ENCODE results near the gene CCDC93.

CCDC93 gene

DNA sequence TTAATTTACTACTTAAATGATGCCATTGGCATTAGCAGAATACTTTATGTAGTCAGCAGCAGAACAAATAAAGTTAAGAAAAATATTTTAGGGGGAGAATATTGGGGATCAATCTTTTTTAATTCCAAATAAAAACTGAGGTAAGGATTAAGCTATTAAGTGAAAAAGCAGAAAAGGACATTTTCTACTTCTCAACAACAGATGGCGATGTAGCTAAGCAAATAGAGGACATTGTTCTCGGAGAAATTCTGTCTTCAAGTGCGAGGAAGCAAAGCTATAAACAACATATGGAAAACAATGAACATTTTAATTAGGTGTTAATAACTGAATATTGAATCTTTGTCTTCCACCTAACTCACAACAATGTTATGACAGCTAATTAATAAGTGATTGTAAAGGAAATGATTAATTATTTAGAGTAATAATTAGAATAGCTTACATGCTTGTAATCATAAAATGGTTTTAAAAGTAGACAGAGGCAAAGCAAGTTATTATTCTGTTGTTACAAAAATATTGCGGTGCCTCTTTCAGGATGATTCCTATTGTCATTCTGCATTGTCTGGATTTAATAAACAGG, 32.9 kb upstream of the CCDC93 start:
- Histone ChIP-seq H3K9me3 (ENCODE audit: control insufficient read depth in 1 of 2, low read length in 2 of 2) (no peaks in the 10 kb centered on the region), H3K4me3 (ENCODE audit: low read depth in 1 of 2, low read length in 2 of 2) (no peak overlapping the region), H3K9ac (ENCODE audit: low read depth in 1 of 2, low read length in 2 of 2) (no peak overlapping the region), H3K36me3 (ENCODE audit: control insufficient read depth in 1 of 2, insufficient read depth in 2 of 2, low read length in 2 of 2) (no peaks in the 10 kb centered on the region), H3K27ac (ENCODE audit: low read depth, low read length) (no peak overlapping the region), H3K27me3 (ENCODE audit: control insufficient read depth in 1 of 2, insufficient read depth in 2 of 2, low read length in 2 of 2) (peaks cover 0 to 6% of the 10 kb centered on the region in 2 donors), H3K4me1 (ENCODE audit: control insufficient read depth in 1 of 2, insufficient read depth in 2 of 2, low read length in 2 of 2) (peaks cover 0 to 8% of the 10 kb centered on the region in 2 donors)

DNA sequence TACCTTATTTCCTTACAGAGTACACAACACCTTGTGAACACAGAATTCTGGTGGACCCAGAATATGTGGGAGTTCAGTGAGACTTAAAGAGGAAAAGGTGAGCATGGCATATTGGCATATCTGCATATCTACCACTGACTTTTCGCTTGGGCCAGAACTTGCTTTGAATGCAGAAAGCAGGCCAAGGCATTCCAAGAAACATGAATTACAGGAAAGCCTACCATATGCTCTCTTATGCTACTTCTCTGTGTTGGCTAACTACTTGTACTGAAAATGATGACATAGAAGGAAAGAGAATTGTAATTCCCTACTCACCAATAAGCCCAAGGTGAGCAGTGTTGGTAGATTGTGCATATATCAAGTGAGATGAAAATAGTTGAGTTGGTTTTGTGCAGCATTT, 31.4 kb upstream of the CCDC93 start:
- H3K27ac ChIP-seq (ENCODE audit: low read depth, low read length): no peak overlapping the region
- peaks cover 9% of the 10 kb centered on the region in 2 donors for H3K27me3 ChIP-seq (ENCODE audit: control insufficient read depth in 1 of 2, insufficient read depth in 2 of 2, low read length in 2 of 2)
- no peaks in the 10 kb centered on the region for H3K36me3 ChIP-seq (ENCODE audit: control insufficient read depth in 1 of 2, insufficient read depth in 2 of 2, low read length in 2 of 2)
- H3K9me3 ChIP-seq (ENCODE audit: control insufficient read depth in 1 of 2, low read length in 2 of 2): no peaks in the 10 kb centered on the region
- no peak overlapping the region for H3K9ac ChIP-seq (ENCODE audit: low read depth in 1 of 2, low read length in 2 of 2)
- no peak overlapping the region for H3K4me3 ChIP-seq (ENCODE audit: low read depth in 1 of 2, low read length in 2 of 2)
- peaks cover 0 to 8% of the 10 kb centered on the region in 2 donors for H3K4me1 ChIP-seq (ENCODE audit: control insufficient read depth in 1 of 2, insufficient read depth in 2 of 2, low read length in 2 of 2)

DNA sequence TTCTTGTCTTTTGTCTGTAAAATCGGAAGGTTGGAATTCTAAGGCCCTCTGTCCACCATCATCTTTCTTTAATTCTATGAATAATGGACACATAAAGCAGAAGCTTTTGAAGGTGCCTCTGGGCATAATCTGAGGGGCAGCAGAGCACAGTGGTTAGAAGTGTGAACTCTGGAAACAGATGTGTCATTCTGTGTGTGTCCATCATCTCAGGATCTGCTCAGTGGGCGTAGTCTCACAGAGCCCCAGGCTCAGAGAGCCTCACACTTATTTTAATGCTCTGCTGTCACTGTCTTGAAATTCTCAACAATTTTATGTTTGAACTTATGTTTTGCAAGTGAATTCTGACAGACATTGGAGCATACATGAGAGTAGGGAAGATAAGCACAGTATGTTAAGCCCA, 31.0 kb upstream of the CCDC93 start:
- Histone ChIP-seq H3K36me3 (ENCODE audit: control insufficient read depth in 1 of 2, insufficient read depth in 2 of 2, low read length in 2 of 2) (no peaks in the 10 kb centered on the region), H3K27me3 (ENCODE audit: control insufficient read depth in 1 of 2, insufficient read depth in 2 of 2, low read length in 2 of 2) (peaks cover 9% of the 10 kb centered on the region in 2 donors), H3K27ac (ENCODE audit: low read depth, low read length) (no peak overlapping the region), H3K4me1 (ENCODE audit: control insufficient read depth in 1 of 2, insufficient read depth in 2 of 2, low read length in 2 of 2) (peaks cover 0 to 8% of the 10 kb centered on the region in 2 donors), H3K4me3 (ENCODE audit: low read depth in 1 of 2, low read length in 2 of 2) (no peak overlapping the region), H3K9me3 (ENCODE audit: control insufficient read depth in 1 of 2, low read length in 2 of 2) (no peaks in the 10 kb centered on the region), H3K9ac (ENCODE audit: low read depth in 1 of 2, low read length in 2 of 2) (no peak overlapping the region)

DNA sequence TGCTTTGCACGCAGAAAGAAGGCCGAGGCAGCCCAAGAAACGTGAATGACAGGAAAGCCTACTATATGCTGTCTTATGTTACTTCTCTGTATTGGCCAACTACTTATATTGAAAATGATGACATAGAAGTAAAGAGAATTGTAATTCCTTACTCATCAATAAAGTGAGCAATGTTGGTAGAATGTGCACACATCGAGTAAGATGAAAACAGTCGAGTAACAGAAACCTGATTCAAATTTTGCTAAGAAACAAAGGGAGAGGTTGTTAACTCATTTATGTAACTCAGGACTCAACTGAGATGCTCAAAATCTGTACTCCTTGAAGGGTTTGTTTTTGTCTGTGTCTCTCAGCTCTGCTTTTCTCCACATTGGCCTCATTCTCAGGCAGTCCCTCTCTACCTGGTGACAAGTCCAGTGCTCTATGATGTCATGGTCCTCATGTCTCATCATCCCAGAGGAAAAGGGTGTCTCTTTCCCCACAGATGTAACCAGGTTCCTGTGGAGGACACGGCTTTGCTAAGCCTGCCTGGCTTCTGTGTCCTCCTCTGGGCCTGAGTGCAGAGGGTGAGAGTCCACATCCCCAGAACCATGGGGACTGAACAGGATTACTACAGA, 30.3 kb upstream of the CCDC93 start:
- Histone ChIP-seq H3K27ac (ENCODE audit: low read depth, low read length) (no peak overlapping the region), H3K9ac (ENCODE audit: low read depth in 1 of 2, low read length in 2 of 2) (no peak overlapping the region), H3K9me3 (ENCODE audit: control insufficient read depth in 1 of 2, low read length in 2 of 2) (no peaks in the 10 kb centered on the region), H3K27me3 (ENCODE audit: control insufficient read depth in 1 of 2, insufficient read depth in 2 of 2, low read length in 2 of 2) (peaks cover 9% of the 10 kb centered on the region in 2 donors), H3K4me1 (ENCODE audit: control insufficient read depth in 1 of 2, insufficient read depth in 2 of 2, low read length in 2 of 2) (peaks cover 0 to 8% of the 10 kb centered on the region in 2 donors), H3K4me3 (ENCODE audit: low read depth in 1 of 2, low read length in 2 of 2) (no peak overlapping the region), H3K36me3 (ENCODE audit: control insufficient read depth in 1 of 2, insufficient read depth in 2 of 2, low read length in 2 of 2) (no peaks in the 10 kb centered on the region)

DNA sequence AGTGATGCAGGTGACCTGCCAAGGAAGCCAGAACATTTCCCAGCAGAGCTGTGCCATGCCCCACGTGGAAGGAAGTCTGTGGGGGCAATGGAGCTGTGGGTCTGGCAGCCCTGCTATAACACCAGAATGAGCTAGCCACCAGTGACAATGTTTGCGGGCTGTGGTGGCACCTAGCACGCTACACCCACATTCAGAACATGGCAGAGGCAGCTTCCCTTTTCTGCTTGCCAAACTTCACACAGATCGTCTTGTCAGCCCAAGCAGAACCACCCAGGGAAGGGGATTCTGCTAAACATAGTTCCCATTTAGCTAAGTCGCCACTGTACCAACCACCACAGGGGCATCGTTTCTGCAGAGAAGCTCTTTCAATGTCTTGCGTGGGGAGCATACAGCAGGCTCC, 27.0 kb upstream of the CCDC93 start:
- no peaks in the 10 kb centered on the region for H3K4me1 ChIP-seq (ENCODE audit: control insufficient read depth in 1 of 2, insufficient read depth in 2 of 2, low read length in 2 of 2)

DNA sequence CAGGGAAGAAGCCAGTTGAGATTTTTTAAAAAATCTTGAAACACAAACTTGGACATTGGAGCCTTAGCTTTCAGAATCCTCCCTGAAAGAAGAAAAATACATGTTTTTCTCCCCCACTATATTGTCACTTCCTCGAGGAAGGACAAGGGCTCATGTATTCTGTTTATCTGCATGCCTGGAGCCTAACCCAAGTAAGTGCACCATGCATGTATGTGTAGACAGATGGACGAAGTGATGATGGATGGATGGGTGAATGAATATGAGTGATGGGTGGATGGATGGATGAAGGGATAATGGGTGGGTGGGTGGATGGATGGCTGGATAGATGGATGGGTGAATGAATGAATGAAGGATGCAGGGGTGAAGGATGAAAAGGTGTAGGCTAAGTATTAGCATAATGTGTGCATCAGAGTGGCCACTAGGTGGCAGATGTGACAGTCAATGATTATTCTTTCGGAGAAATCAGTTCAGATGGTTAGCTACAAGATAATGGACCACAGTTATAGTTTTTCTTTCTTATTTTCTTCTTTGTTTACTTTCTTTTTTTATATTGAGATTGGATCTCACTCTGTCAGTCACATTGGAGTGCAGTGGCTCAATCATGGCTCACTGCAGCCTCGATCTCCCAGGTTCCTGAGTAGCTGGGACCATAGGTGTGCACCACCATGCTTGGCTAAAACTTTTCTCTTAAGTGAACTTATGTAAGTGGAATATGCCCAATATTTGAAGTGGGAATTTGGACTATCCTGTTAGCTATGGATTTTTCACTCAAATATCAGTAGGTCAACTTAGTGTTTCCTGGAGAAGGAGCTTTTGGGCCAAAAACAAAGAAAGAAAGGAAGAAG, 18.5 kb upstream of the CCDC93 start:
- Histone ChIP-seq H3K4me3 (ENCODE audit: low read depth in 1 of 2, low read length in 2 of 2) (no peak overlapping the region), H3K36me3 (ENCODE audit: control insufficient read depth in 1 of 2, insufficient read depth in 2 of 2, low read length in 2 of 2) (no peaks in the 10 kb centered on the region), H3K9me3 (ENCODE audit: control insufficient read depth in 1 of 2, low read length in 2 of 2) (no peaks in the 10 kb centered on the region), H3K4me1 (ENCODE audit: control insufficient read depth in 1 of 2, insufficient read depth in 2 of 2, low read length in 2 of 2) (no peaks in the 10 kb centered on the region), H3K27ac (ENCODE audit: low read depth, low read length) (no peak overlapping the region), H3K9ac (ENCODE audit: low read depth in 1 of 2, low read length in 2 of 2) (no peak overlapping the region), H3K27me3 (ENCODE audit: control insufficient read depth in 1 of 2, insufficient read depth in 2 of 2, low read length in 2 of 2) (peaks cover 7 to 9% of the 10 kb centered on the region in 2 donors)

More for the DNA sequence above, 27.0 kb upstream of the CCDC93 start:
- H3K4me3 ChIP-seq (ENCODE audit: low read depth in 1 of 2, low read length in 2 of 2): no peak overlapping the region
- no peak overlapping the region for H3K27ac ChIP-seq (ENCODE audit: low read depth, low read length)
- no peaks in the 10 kb centered on the region for H3K9me3 ChIP-seq (ENCODE audit: control insufficient read depth in 1 of 2, low read length in 2 of 2)
- no peak overlapping the region for H3K9ac ChIP-seq (ENCODE audit: low read depth in 1 of 2, low read length in 2 of 2)
- H3K36me3 ChIP-seq (ENCODE audit: control insufficient read depth in 1 of 2, insufficient read depth in 2 of 2, low read length in 2 of 2): no peaks in the 10 kb centered on the region
- H3K27me3 ChIP-seq (ENCODE audit: control insufficient read depth in 1 of 2, insufficient read depth in 2 of 2, low read length in 2 of 2): peaks cover 9 to 13% of the 10 kb centered on the region in 2 donors

DNA sequence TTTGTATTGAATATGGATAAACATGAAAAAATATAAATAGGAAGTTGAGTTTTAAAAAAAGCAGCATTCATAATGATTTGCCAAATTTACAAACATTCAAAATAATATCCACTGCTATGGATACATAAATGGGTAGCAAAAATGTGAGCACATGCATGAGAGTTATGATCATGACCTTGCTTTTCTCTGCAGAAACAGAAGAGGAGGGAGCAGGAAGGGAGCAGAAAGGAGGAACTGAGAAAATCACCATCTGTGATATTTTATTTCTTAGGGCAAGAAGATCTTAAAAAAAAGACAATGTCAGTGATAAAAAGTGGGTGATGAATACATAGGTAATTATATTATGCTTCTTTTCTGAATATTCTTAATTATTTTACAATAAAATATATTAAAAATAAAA, 17.7 kb upstream of the CCDC93 start:
- H3K9ac ChIP-seq (ENCODE audit: low read depth in 1 of 2, low read length in 2 of 2): no peak overlapping the region
- no peak overlapping the region for H3K27ac ChIP-seq (ENCODE audit: low read depth, low read length)

DNA sequence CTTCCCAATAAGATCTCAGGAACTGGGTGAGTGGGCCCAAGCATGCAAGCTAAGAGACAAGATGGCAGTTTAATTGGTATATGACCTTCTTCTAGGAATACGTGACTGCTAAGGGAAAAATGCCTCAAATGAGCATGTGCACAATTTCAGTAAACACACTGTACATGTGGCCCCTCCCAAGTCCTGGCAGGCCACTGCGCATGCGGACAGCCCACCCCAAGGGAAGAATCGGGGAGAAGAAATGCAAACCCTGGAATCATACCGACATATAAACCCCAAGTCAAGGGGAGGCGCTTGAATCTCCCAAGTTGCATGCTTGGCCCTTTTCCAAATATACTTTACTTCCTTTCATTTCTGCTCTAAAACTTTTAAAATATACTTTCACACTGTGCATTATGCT, 15.2 kb upstream of the CCDC93 start:
- Histone ChIP-seq H3K4me3 (ENCODE audit: low read depth in 1 of 2, low read length in 2 of 2) (no peak overlapping the region), H3K27ac (ENCODE audit: low read depth, low read length) (no peak overlapping the region), H3K36me3 (ENCODE audit: control insufficient read depth in 1 of 2, insufficient read depth in 2 of 2, low read length in 2 of 2) (no peaks in the 10 kb centered on the region), H3K9ac (ENCODE audit: low read depth in 1 of 2, low read length in 2 of 2) (no peak overlapping the region), H3K9me3 (ENCODE audit: control insufficient read depth in 1 of 2, low read length in 2 of 2) (no peaks in the 10 kb centered on the region), H3K4me1 (ENCODE audit: control insufficient read depth in 1 of 2, insufficient read depth in 2 of 2, low read length in 2 of 2) (no peaks in the 10 kb centered on the region), H3K27me3 (ENCODE audit: control insufficient read depth in 1 of 2, insufficient read depth in 2 of 2, low read length in 2 of 2) (peaks cover 5 to 6% of the 10 kb centered on the region in 2 donors)

More for the DNA sequence above, 17.7 kb upstream of the CCDC93 start:
- H3K36me3 ChIP-seq (ENCODE audit: control insufficient read depth in 1 of 2, insufficient read depth in 2 of 2, low read length in 2 of 2): no peaks in the 10 kb centered on the region
- no peaks in the 10 kb centered on the region for H3K4me1 ChIP-seq (ENCODE audit: control insufficient read depth in 1 of 2, insufficient read depth in 2 of 2, low read length in 2 of 2)
- H3K4me3 ChIP-seq (ENCODE audit: low read depth in 1 of 2, low read length in 2 of 2): no peak overlapping the region
- no peaks in the 10 kb centered on the region for H3K9me3 ChIP-seq (ENCODE audit: control insufficient read depth in 1 of 2, low read length in 2 of 2)
- H3K27me3 ChIP-seq (ENCODE audit: control insufficient read depth in 1 of 2, insufficient read depth in 2 of 2, low read length in 2 of 2): peaks cover 7 to 9% of the 10 kb centered on the region in 2 donors

DNA sequence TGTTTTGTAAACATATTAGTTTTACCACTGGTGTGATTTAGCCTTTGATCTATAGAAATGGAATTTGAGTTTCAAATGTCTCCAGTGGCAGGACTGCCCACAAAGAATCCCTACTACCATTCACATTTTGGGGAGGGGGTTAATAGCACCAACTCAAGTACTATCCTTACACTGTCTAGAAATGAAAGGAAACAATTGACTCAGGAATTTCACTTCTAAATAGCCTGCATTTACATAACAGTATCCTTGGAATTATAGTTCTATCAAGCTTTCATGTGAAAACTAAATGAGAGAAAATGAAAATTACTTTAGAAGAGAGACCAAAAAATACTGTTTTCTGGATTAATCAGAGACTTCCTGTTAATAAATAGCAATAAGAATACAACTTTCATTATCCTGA, 7.5 kb upstream of the CCDC93 start:
- Histone ChIP-seq H3K27me3 (ENCODE audit: control insufficient read depth in 1 of 2, insufficient read depth in 2 of 2, low read length in 2 of 2) (no peaks in the 10 kb centered on the region), H3K4me1 (ENCODE audit: control insufficient read depth in 1 of 2, insufficient read depth in 2 of 2, low read length in 2 of 2) (no peaks in the 10 kb centered on the region), H3K9me3 (ENCODE audit: control insufficient read depth in 1 of 2, low read length in 2 of 2) (no peaks in the 10 kb centered on the region), H3K9ac (ENCODE audit: low read depth in 1 of 2, low read length in 2 of 2) (no peak overlapping the region), H3K27ac (ENCODE audit: low read depth, low read length) (no peak overlapping the region), H3K4me3 (ENCODE audit: low read depth in 1 of 2, low read length in 2 of 2) (no peak overlapping the region), H3K36me3 (ENCODE audit: control insufficient read depth in 1 of 2, insufficient read depth in 2 of 2, low read length in 2 of 2) (no peaks in the 10 kb centered on the region)

DNA sequence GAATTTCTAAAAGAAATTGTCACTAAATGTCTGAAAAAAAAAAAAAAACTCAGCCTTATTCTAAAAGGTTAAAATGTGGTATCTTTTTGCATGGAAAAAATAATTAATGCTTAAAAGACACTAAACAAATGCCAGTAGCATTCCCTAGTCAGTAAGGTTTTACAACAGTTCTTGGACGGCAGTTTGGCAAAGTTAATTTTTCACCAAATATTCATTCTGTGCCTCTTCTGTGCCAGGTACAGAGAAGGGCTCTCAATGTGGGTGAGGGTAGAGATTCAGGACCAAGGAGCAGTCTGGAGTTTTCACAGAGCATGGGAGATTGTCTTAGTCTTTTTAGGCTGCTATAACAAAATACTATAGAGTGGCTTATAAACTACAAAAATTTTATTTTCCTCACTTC, 6.0 kb upstream of the CCDC93 start:
- H3K9me3 ChIP-seq (ENCODE audit: control insufficient read depth in 1 of 2, low read length in 2 of 2): no peaks in the 10 kb centered on the region

More for the DNA sequence above, 6.0 kb upstream of the CCDC93 start:
- Histone ChIP-seq H3K4me3 (ENCODE audit: low read depth in 1 of 2, low read length in 2 of 2) (no peak overlapping the region), H3K27me3 (ENCODE audit: control insufficient read depth in 1 of 2, insufficient read depth in 2 of 2, low read length in 2 of 2) (no peaks in the 10 kb centered on the region), H3K36me3 (ENCODE audit: control insufficient read depth in 1 of 2, insufficient read depth in 2 of 2, low read length in 2 of 2) (no peaks in the 10 kb centered on the region), H3K4me1 (ENCODE audit: control insufficient read depth in 1 of 2, insufficient read depth in 2 of 2, low read length in 2 of 2) (peaks cover 0 to 2% of the 10 kb centered on the region in 2 donors), H3K27ac (ENCODE audit: low read depth, low read length) (no peak overlapping the region), H3K9ac (ENCODE audit: low read depth in 1 of 2, low read length in 2 of 2) (no peak overlapping the region)

Measured in duodenal mucosa (tissue), 2 donors.